Thymus (tissue), 11 donors: Measurements from ENCODE around the gene PIK3R5. TPM values are rescaled to one million over a fixed set of nuclear protein-coding genes. Genes with fewer than 3 reads are reported as not detected.
"Not testable (repeated sequence)": the region's sequence is repeated elsewhere in the genome, so short reads cannot be mapped to it uniquely, and the experiment has no call there.

Experiments used
- DNase-seq, 9 donors: peaks; one replicate each; pipeline ENCODE4 v3.0.0-alpha.2; 2013; ENCODE audit warnings: low spot score in 9 of 9, low read depth in 6 of 9, missing footprints in 1 of 9
- H3K27ac ChIP-seq, 2 donors: one replicate each; pipeline ENCODE4 v1.5.1; 2013; ENCODE audit warnings: control low read depth in 1 of 2, low read depth in 1 of 2, low read length in 1 of 2, mild to moderate bottlenecking in 1 of 2, moderate library complexity in 1 of 2
- H3K27me3 ChIP-seq, 2 donors: one replicate each; pipeline ENCODE4 v1.5.1; 2013; ENCODE audit warnings: low read length in 1 of 2; ENCODE audit not compliant: control insufficient read depth in 2 of 2, insufficient read depth in 1 of 2
- H3K36me3 ChIP-seq, 2 donors: one replicate each; pipeline ENCODE4 v1.5.1; 2013; ENCODE audit warnings: low read length in 1 of 2, mild to moderate bottlenecking in 1 of 2, moderate library complexity in 1 of 2; ENCODE audit not compliant: control insufficient read depth in 2 of 2, insufficient read depth in 2 of 2
- H3K4me1 ChIP-seq, 2 donors: one replicate each; pipeline ENCODE4 v1.5.1; 2013; ENCODE audit warnings: low read length in 2 of 2; ENCODE audit not compliant: control insufficient read depth in 2 of 2, insufficient read depth in 2 of 2
- H3K4me3 ChIP-seq, 2 donors: one replicate each; pipeline ENCODE4 v1.5.1; 2013; ENCODE audit warnings: low read length in 2 of 2, control low read depth in 1 of 2, mild to moderate bottlenecking in 1 of 2
- H3K9me3 ChIP-seq, 2 donors: one replicate each; pipeline ENCODE4 v1.5.1; 2013; ENCODE audit warnings: low read length in 1 of 2, mild to moderate bottlenecking in 1 of 2; ENCODE audit not compliant: control insufficient read depth in 2 of 2, insufficient read depth in 1 of 2
- WGBS: extraction: QIAGEN DNeasy Blood & Tissue Kit; methylation state at CpG from one replicate; pipeline ENCODE4 v1.1.7; 2013; 5-methylcytosine and 5-hydroxymethylcytosine counted together
- polyA plus RNA-seq: library from polyadenylated mRNA; stranded (reverse); fragments of 200-250 nt; gene quantifications from one replicate; pipeline ENCODE4 v1.2.3, GENCODE V29; 2013
- total RNA-seq: library from RNA; stranded (reverse); fragments of 120-200 nt; gene quantifications from one replicate; pipeline ENCODE4 v1.2.4, GENCODE V29; 2013
- donor health status: healthy.

Gene PIK3R5
- total and polyA plus RNA-seq, 2 donors = 15.2 to 20.4 TPM

- H3K9me3 ChIP-seq = no peaks in the 10 kb centered on the region
- peak in 8 of 9 donors; percentile 51 to 87 (median 58) for DNase-seq
- no peak overlapping the region for H3K27ac ChIP-seq
- WGBS = 58% methylated on average over 10 of the region's 10 CpGs
- no peak overlapping the region for H3K4me3 ChIP-seq
- no peaks in the 10 kb centered on the region for H3K36me3 ChIP-seq
- H3K4me1 ChIP-seq = peaks cover 0 to 10% of the 10 kb centered on the region in 2 donors
- no peaks in the 10 kb centered on the region for H3K27me3 ChIP-seq
These were observed 26.2 kb upstream of the PIK3R5 start for GRCh38 chr17:8991514-8992285.

- not testable (repeated sequence) for H3K4me1 ChIP-seq, H3K9me3 ChIP-seq, DNase-seq, H3K4me3 ChIP-seq, H3K27ac ChIP-seq, H3K36me3 ChIP-seq, H3K27me3 ChIP-seq
- WGBS = 96% methylated on average over 2 of the region's 2 CpGs
These were observed 22.9 kb upstream of the PIK3R5 start for GRCh38 chr17:8988263-8988935.

- H3K4me3 ChIP-seq = no peak overlapping the region
- WGBS = 81% methylated on average over 2 of the region's 2 CpGs
- no peak overlapping the region for H3K27ac ChIP-seq
These were observed 20.8 kb upstream of the PIK3R5 start for GRCh38 chr17:8986295-8986694.

GRCh38 chr17:8985054-8985701 is 19.7 kb upstream of the PIK3R5 start:
- H3K27me3 ChIP-seq = no peaks in the 10 kb centered on the region
- no peaks in the 10 kb centered on the region for H3K4me1 ChIP-seq
- no peak for DNase-seq
- no peak overlapping the region for H3K27ac ChIP-seq
- H3K9me3 ChIP-seq = peaks cover 0 to 7% of the 10 kb centered on the region in 2 donors
- no peak overlapping the region for H3K4me3 ChIP-seq
- 93% methylated on average over 4 of the region's 4 CpGs for WGBS
- no peaks in the 10 kb centered on the region for H3K36me3 ChIP-seq

More at GRCh38 chr17:8986295-8986694, 20.8 kb upstream of the PIK3R5 start:
- peaks cover 0 to 7% of the 10 kb centered on the region in 2 donors for H3K9me3 ChIP-seq
- H3K4me1 ChIP-seq = no peaks in the 10 kb centered on the region
- no peak for DNase-seq
- no peaks in the 10 kb centered on the region for H3K36me3 ChIP-seq
- no peaks in the 10 kb centered on the region for H3K27me3 ChIP-seq

GRCh38 chr17:8984225-8984624 is 18.7 kb upstream of the PIK3R5 start:
- not testable (repeated sequence) for H3K9me3 ChIP-seq, H3K27me3 ChIP-seq, H3K36me3 ChIP-seq, H3K4me1 ChIP-seq, H3K27ac ChIP-seq, DNase-seq, H3K4me3 ChIP-seq
- 98% methylated on average over 5 of the region's 5 CpGs for WGBS

- Histone ChIP-seq H3K36me3 (no peaks in the 10 kb centered on the region), H3K4me3 (no peak overlapping the region), H3K9me3 (peaks cover 0 to 7% of the 10 kb centered on the region in 2 donors), H3K27me3 (no peaks in the 10 kb centered on the region), H3K27ac (no peak overlapping the region), H3K4me1 (no peaks in the 10 kb centered on the region)
- DNase-seq = no peak
- WGBS = 99% methylated on average over 2 of the region's 2 CpGs
These were observed 15.9 kb upstream of the PIK3R5 start for GRCh38 chr17:8981443-8981842.

- Histone ChIP-seq H3K36me3 (no peaks in the 10 kb centered on the region), H3K9me3 (no peaks in the 10 kb centered on the region)
- no peak for DNase-seq
These were observed 14.2 kb upstream of the PIK3R5 start for GRCh38 chr17:8979715-8980114.

GRCh38 chr17:8976638-8977037 is 11.1 kb upstream of the PIK3R5 start:
- Histone ChIP-seq H3K36me3 (no peaks in the 10 kb centered on the region), H3K4me1 (no peaks in the 10 kb centered on the region), H3K9me3 (no peaks in the 10 kb centered on the region), H3K27ac (no peak overlapping the region), H3K27me3 (no peaks in the 10 kb centered on the region), H3K4me3 (no peak overlapping the region)
- DNase-seq = no peak
- 96% methylated on average over 1 of the region's 1 CpG for WGBS

More at GRCh38 chr17:8979715-8980114, 14.2 kb upstream of the PIK3R5 start:
- Histone ChIP-seq H3K27ac (no peak overlapping the region), H3K4me3 (no peak overlapping the region), H3K4me1 (no peaks in the 10 kb centered on the region), H3K27me3 (no peaks in the 10 kb centered on the region)

- no peaks in the 10 kb centered on the region for H3K36me3 ChIP-seq
- DNase-seq = no peak
- H3K4me3 ChIP-seq = no peak overlapping the region
- no peaks in the 10 kb centered on the region for H3K9me3 ChIP-seq
- 96% methylated on average over 9 of the region's 9 CpGs for WGBS
- H3K27me3 ChIP-seq = no peaks in the 10 kb centered on the region
- H3K27ac ChIP-seq = no peak overlapping the region
- H3K4me1 ChIP-seq = no peaks in the 10 kb centered on the region
These were observed 9.7 kb upstream of the PIK3R5 start for GRCh38 chr17:8975091-8975725.
